ENCODE results near the gene IFNK. TPM values are rescaled to one million over a fixed set of nuclear protein-coding genes. Genes with fewer than 3 reads are reported as not detected.

IFNK gene
- total RNA-seq, 2 experiments from 2014 or later, result not detected

- H3K4me1 Mint-ChIP-seq (ENCODE audit: low read depth), result no peaks in the 10 kb centered on the region
- no peaks in the 10 kb centered on the region for H3K27me3 Mint-ChIP-seq
- peaks cover 8% of the 10 kb centered on the region for H3K9me3 Mint-ChIP-seq
- H3K36me3 Mint-ChIP-seq (ENCODE audit: low read depth), result peaks cover 15% of the 10 kb centered on the region
- no peak overlapping the region for H3K4me3 Mint-ChIP-seq
- ATAC-seq (ENCODE audit: poor library complexity) (no peak), DNase-seq (no peak)
- Histone ChIP-seq H3K27ac (ENCODE audit: low read depth in 1 of 2, low read length in 2 of 2) (no peak overlapping the region), H3K4me3 (ENCODE audit: low read length) (no peak overlapping the region), H3K27me3 (ENCODE audit: control insufficient read depth in 1 of 2, insufficient read depth in 2 of 2, low read length in 2 of 2) (no peaks in the 10 kb centered on the region), H3K36me3 (ENCODE audit: insufficient read depth, low read length) (no peaks in the 10 kb centered on the region), H3K9me3 (ENCODE audit: control insufficient read depth in 1 of 2, insufficient read depth in 1 of 2, low read length in 2 of 2) (no peaks in the 10 kb centered on the region), H3K4me1 (ENCODE audit: insufficient read depth, low read length) (no peaks in the 10 kb centered on the region)
- ChIA-PET POLR2A (no interaction called here), CTCF (no interaction called here)
- H3K27ac Mint-ChIP-seq, result no peak overlapping the region
- TF ChIP-seq, protein P1, sequence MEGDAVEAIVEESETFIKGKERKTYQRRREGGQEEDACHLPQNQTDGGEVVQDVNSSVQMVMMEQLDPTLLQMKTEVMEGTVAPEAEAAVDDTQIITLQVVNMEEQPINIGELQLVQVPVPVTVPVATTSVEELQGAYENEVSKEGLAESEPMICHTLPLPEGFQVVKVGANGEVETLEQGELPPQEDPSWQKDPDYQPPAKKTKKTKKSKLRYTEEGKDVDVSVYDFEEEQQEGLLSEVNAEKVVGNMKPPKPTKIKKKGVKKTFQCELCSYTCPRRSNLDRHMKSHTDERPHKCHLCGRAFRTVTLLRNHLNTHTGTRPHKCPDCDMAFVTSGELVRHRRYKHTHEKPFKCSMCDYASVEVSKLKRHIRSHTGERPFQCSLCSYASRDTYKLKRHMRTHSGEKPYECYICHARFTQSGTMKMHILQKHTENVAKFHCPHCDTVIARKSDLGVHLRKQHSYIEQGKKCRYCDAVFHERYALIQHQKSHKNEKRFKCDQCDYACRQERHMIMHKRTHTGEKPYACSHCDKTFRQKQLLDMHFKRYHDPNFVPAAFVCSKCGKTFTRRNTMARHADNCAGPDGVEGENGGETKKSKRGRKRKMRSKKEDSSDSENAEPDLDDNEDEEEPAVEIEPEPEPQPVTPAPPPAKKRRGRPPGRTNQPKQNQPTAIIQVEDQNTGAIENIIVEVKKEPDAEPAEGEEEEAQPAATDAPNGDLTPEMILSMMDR (IDR thresholded peaks at IDR 0.05), result no peak
- intact Hi-C loops (cut with DNase I, micrococcal nuclease), result no loop called here
Observed at GRCh38 chr9:27476870-27477515, 47.1 kb upstream of the IFNK start.

- H3K9me3 ChIP-seq (ENCODE audit: control insufficient read depth in 1 of 2, insufficient read depth in 1 of 2, low read length in 2 of 2), result no peaks in the 10 kb centered on the region
- H3K9me3 Mint-ChIP-seq, result peaks cover 8% of the 10 kb centered on the region
- POLR2A ChIA-PET, result no interaction called here
- no peak overlapping the region for H3K4me3 ChIP-seq (ENCODE audit: low read length)
- no peaks in the 10 kb centered on the region for H3K4me1 ChIP-seq (ENCODE audit: insufficient read depth, low read length)
- no peak overlapping the region for H3K27ac ChIP-seq (ENCODE audit: low read depth in 1 of 2, low read length in 2 of 2)
- TF ChIP-seq, protein P1 (IDR thresholded peaks at IDR 0.05), result no peak
- no peaks in the 10 kb centered on the region for H3K36me3 ChIP-seq (ENCODE audit: insufficient read depth, low read length)
- no peaks in the 10 kb centered on the region for H3K27me3 ChIP-seq (ENCODE audit: control insufficient read depth in 1 of 2, insufficient read depth in 2 of 2, low read length in 2 of 2)
- no peak for ATAC-seq (ENCODE audit: poor library complexity)
- CTCF ChIA-PET, result no interaction called here
- H3K4me3 Mint-ChIP-seq, result no peak overlapping the region
- no peak for DNase-seq
- no peaks in the 10 kb centered on the region for H3K4me1 Mint-ChIP-seq (ENCODE audit: low read depth)
- peaks cover 15% of the 10 kb centered on the region for H3K36me3 Mint-ChIP-seq (ENCODE audit: low read depth)
- no peaks in the 10 kb centered on the region for H3K27me3 Mint-ChIP-seq
- H3K27ac Mint-ChIP-seq, result no peak overlapping the region
- intact Hi-C loops (cut with DNase I, micrococcal nuclease), result no loop called here
Observed at GRCh38 chr9:27478322-27478721, 45.8 kb upstream of the IFNK start.

DNA sequence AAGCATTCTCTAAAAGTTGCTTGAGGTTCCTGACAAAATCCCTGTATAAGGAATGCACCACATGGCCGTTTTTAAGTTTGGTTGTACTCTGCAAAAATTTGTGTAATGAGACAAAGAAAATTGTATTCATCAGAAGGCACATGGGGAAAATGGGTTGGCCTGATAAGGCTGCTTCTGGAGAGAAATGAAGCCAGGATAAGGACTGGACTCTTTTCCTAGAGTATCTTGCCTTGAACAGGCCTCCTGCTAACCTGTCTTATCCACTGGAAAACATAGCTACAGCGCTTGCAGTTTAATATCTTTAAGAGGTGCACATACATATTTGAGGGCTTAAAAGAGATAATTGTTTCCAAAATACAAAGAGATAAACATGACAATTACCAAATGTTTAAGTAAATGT is 41.4 kb upstream of the IFNK start:
- Mint-ChIP-seq H3K27ac (no peak overlapping the region), H3K4me3 (no peak overlapping the region), H3K27me3 (no peaks in the 10 kb centered on the region), H3K4me1 (ENCODE audit: low read depth) (peaks cover 17% of the 10 kb centered on the region), H3K9me3 (peaks cover 8% of the 10 kb centered on the region), H3K36me3 (ENCODE audit: low read depth) (peaks cover 13% of the 10 kb centered on the region)
- Histone ChIP-seq H3K4me3 (ENCODE audit: low read length) (no peak overlapping the region), H3K36me3 (ENCODE audit: insufficient read depth, low read length) (no peaks in the 10 kb centered on the region), H3K27ac (ENCODE audit: low read depth in 1 of 2, low read length in 2 of 2) (no peak overlapping the region), H3K4me1 (ENCODE audit: insufficient read depth, low read length) (no peaks in the 10 kb centered on the region), H3K27me3 (ENCODE audit: control insufficient read depth in 1 of 2, insufficient read depth in 2 of 2, low read length in 2 of 2) (no peaks in the 10 kb centered on the region), H3K9me3 (ENCODE audit: control insufficient read depth in 1 of 2, insufficient read depth in 1 of 2, low read length in 2 of 2) (no peaks in the 10 kb centered on the region)
- ChIA-PET POLR2A (no interaction called here), CTCF (no interaction called here)
- intact Hi-C loops (cut with DNase I, micrococcal nuclease), result loop anchor here in 1 of 2 experiments (10.0 kb wide), 1 partner anchor 48 kb away; no protein-coding TSS in a partner anchor
- ATAC-seq (ENCODE audit: poor library complexity) (no peak), DNase-seq (no peak)
- TF ChIP-seq, protein P1 (IDR thresholded peaks at IDR 0.05), result no peak

Measured in CD4-positive, alpha-beta T cell (primary cell).